D341Med (cell line): Measurements from ENCODE around the gene FOXJ3.

ENCODE experiments used
- DNase-seq: peaks from one replicate; pipeline ENCODE4 v3.0.0; 2012; ENCODE audit warnings: low spot score

Gene FOXJ3

DNA sequence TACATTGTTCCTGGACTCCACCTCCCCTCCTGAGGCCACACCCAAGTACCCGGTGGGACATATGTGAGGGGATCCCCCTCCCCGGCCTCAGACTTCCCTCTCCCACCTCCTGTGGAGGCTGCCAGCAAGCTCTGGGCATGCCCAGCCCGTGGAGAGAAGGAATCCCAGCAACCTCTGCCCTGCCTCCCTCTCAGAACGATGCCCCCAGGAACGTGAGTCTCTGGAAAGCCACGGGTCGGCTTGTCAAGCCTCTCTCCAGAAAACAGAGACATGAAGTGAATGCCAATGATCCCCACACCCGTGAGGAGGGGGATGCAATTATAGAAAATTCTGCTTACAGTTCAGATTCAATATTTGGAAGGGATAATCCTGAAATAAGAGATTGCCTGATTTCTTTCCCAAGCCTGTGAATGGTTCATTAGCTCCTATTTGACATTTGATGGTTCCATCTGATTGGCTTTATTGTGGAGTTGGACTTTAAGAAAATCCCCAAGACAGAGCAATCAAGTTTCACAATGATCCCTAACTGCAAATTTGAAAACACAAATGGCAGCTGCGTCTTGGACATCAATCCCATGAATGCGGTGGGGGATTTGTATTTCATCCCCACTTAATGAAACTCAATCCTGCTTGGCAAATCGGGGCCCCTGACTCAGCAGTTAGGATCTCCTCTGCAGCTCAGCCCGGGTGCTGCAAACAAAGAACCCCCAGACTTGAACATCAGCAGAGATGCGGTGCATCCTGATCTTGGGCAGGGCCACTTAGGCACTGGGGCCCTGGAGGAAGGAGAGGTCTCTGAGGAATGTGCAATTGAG, 190.9 kb downstream of the FOXJ3 start:
- no peak for DNase-seq

DNA sequence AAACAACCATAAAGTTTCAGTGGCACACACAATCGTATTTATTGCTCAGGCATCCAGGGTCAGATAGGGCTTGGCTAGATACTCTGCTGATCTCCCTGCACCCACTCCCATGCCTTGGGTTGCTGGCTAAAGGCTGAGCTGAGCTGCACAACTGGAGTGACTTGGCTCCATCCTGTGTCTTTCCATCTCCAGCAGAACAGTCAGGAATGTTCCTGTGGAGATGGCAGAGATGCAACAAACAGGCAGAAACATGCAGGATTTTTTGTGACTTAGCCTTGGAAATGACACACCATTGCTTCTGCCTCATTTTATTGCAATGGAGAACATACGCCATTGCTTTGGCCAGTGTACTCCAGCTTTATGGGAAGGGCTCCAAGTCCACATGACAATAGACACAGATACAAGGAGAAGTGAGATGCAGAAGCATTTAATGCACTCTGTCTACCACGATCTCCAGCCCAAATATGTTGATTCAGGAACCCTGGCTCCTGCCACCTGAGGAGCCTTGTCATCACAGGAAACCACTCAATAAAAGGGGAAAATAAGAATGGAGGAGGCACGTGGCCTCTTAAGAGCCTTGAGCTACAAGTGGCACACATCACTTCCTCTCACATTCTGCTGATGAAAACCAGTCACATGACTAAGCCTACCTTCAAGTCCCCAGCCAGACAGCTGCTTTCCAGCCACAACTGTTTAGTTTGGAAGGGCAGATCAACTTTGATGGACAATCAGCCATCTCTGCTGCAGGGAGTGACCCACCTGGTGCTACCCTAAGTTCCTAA, 191.9 kb downstream of the FOXJ3 start:
- DNase-seq: no peak

DNA sequence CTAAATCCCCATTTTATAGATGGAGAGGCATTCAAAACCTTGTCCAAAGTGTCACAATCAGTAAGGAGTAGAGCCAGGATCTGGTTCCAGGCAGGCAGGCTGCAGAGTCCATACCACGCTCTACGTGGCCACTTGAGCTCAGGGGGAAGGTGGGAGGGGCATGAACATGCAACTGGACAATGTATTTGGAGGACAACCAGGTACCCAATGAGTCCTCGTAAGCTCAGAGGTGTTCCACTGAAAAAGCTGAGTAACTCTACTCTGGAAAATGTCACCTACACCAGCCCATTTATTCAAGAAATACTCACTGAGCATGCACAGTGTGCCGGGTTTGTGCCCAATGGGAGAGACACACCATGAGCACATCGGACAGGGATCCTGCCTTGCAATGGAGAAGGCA, 193.1 kb downstream of the FOXJ3 start:
- no peak for DNase-seq

DNA sequence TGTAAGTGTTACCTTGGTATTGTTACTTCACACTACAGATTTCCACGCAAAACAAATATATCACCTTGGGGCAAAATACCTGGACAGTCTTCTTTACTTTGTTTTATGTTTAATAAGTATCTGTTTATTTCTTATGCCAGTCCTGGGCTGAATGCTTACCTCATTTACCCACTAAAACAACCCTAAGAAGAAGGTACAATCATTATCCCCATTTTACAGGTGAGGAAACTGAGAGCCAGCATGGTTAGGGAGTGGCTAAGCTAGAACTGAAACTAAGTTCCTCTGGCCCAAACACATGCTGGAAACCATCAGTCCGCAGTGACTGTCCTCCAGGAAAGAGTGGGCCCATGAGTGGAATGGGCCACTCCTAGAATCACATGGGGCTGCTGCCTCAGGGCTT, 194.8 kb downstream of the FOXJ3 start:
- DNase-seq: no peak

DNA sequence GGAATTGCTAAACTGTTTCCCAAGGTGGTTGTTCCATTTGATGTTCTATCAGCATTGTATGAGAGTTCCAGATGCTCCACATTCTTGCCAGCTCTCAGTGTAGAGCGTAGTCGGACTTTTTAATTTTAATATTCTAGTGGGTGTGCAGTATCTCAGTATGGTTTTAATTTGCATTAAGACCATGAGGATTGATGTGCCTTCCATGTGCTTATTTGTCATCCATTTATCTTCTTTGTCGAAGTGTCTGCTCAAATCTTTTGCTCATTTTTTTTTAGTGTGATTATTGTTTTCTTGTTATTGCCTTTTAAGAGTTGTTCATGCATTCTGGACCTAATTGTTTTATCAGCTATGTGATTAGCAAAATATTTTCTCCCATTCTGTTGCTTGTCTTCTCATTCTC, 195.6 kb downstream of the FOXJ3 start:
- DNase-seq: no peak

DNA sequence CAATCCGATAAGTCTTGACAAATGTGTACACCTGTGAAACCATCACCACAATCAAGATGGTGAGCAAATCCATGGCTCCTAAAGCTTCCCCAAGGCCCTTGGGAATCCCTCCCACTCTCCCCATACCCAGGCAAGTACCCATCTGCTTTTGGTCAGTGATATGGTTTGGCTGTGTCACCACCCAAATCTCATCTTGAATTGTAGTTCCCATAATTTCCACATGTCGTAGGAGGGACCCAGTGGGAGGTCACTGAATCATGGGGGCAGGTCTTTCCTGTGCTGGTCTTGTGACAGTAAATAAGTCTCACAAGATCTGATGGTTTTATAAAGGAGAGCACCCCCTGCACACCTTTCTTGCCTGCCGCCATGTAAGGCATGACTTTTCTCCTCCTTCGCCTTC, 196.4 kb downstream of the FOXJ3 start:
- no peak for DNase-seq

DNA sequence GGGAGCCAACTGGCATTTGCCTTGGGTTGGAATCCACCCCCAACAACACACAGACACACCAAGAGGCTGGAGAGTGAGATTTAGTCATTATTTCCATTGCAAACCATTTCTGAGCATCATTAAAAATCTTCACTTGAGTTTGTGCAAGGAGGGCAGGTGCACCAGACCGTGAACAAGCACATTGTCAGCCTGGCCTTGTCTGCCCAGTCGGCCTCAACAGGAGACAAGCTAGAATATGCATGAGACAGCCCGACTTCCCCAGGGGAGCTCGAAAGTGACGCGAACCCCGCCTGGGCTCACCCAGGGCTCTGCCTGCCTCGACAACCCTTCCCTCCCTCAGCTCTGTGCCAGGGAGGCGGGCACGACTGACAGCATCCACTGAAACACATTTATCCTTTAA, 197.3 kb downstream of the FOXJ3 start:
- no peak for DNase-seq

DNA sequence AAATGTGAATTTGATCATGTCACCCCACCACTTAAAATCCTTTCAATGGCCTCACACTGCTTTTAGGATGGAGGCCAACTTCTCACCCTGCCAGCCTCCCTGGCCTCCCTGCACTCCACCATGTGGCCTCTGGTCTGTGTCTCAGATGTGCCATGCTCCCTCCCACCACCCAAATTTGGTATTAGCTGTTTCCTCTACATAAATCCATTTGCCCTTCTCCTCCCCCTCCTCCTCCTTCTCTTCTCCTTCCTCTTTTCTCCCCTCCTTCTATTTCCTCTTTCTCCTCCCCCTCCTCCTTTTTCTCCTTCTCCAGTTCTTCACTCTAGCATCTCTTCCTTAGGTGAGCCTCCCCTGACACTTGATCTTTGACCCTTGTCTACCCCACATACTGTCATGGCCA, 198.6 kb downstream of the FOXJ3 start:
- DNase-seq: no peak

DNA sequence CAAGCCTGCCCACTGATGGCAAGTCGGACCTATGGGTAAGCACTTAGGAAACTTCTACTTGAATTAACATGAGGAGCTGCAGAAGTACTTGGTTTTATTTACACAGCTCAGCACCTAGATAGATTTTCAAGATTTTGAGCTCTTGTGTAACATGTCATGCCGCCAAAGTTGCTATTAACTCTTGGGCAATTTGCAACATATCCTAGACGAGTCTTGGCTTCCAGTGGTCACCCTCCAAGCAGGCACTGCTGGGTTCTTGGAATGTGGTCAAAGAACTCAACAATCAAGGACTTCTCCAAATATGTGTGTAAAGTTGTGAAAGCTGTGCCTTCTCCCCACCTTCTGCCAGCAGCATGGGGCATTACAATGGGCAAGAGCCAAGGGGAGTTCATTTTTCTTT, 199.6 kb downstream of the FOXJ3 start:
- DNase-seq: no peak

DNA sequence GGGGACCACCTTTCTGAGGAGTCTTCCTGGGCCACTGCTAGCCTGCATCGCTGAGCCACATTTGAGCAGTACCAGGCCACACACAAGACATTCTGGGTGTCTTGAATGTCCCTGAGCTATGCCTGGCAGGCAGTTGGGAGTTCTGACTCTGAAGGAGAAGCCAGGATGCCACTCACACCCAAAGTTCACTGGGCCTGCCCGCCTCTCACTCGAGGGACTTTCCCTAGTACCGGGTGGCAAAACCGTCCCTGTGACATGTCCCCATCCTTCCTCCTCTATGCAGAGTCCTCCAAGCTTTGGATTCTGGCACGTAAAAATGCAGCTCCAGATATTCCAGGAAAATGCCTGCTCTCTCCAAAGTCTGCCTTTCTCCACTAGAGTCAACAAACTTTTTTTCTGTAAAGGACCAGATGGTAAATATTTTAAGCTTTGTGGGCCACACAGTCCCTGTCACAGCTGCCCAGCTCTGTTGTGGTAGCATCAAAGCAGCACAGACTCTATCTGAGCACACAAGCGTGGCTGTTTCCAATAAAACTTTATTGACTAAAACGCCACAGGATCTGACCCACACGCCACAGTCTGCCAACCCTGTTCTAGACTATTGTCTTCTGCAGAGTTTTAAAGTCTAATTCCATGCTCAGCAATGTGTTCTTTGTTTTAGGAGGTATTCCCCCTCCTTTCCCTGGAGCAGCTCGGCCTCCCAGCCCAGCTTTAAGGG, 201.1 kb downstream of the FOXJ3 start:
- DNase-seq: no peak

DNA sequence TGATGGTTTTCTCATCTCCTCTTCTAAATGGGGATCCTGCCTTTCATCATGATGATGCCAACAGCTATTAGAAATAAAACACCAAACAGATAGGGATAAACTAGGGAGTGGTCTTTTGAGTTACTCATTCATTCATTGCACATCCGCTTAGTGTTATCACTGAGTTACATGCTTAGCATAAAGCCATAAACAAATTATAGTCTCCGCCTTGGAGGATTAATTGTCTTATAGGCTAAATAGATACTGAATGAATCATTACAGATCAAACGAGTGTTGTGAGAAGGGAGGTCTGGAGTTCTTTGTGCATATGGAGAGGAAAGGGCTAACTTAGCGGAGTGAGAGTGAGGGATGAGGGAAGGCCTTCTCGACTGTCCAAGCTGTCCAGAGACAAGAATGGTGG, 201.6 kb downstream of the FOXJ3 start:
- no peak for DNase-seq

DNA sequence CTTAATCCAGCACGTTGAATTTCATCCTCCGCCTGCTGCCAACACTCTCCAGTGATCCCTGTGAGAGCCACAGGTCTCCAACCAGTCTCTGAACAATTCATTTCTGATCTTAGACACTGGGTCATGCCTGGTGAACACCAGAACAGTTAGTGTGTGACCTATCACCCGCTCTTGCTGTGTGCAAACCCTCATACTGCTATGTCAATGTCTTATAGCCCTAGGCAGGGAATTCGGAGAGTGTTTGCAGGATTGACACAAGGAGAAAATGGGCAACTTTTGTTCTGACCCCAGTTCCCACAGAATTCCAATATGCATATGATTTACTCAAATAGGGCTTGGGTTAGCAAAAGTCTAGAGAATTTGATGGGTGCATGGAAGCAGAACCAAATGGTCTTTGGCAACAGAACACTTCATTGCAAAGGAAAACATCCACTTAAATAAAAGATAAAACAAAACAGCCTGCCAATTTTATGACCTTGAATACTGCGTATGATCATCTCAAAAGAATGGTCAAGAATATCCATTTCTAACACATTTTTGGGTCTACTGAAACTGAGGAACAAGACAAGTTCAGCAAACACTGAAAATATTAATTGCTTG, 204.9 kb downstream of the FOXJ3 start:
- no peak for DNase-seq

DNA sequence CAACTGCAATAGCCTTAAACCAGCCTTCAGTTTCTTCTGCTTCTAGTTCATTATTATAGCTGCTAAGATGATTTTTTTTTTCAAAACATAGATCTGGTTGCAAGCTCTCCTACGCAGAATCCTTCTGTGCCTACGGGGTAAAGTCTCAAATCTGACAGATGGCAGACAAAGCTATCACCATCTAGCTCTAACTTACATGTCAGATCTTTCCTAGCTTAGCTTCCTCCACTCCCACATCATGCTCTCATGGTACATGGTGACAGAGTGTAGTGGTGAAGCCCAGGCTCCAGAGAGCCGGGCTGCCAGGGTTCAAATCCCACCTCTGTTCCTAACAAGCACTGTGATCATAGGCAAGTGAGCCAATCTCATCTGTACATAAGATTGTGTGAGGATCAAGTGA, 206.1 kb downstream of the FOXJ3 start:
- DNase-seq: no peak

DNA sequence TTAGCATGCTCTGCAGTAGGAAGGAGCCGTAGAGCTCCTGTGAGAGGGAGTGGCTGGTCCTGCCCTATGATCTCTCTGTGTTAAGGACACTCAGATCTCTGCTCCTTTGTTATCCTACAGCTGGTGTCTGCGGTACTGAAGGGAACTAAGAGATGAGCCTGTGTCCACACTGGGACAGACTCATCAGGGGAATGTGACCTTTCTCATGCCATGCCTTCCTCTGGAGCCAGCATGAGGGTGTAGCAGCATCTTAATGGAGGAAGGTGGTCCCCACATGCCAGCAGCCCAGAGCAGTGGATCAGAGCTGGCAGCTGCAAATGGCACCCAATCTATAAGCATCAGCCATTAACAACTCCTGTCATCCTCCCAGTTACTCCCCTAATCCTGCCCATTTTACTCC, 206.5 kb downstream of the FOXJ3 start:
- DNase-seq: no peak

DNA sequence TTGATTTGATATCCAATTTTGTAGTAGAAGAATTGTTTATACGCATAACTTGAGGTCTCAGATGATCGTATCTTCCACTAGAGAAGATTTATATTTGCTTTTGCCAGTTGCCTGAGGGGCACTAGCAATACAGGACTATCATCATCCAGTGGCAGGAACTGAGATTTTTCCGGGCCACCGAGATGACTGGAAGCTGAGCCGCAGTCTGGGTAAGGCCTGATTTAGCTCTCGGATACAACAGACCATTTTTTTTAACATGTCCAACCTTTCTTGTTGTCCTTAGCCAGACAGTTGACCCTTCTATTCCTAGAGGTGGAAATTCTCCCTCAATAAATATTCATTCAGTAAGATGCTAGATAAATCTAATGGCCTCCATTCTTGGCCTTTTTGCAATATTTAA, 207.3 kb downstream of the FOXJ3 start:
- no peak for DNase-seq
